ENCODE data around the gene ACSS1.

ACSS1 gene

GRCh38 chr20:24971376-24972101 lies 86.4 kb downstream of the ACSS1 start:
- no peak overlapping the region for H3K4me3 ChIP-seq (ENCODE audit: low read depth, low read length)
- no peak for DNase-seq (ENCODE audit: low read depth)
- TF ChIP-seq MYC (IDR thresholded peaks at IDR 0.05; ENCODE audit: low read depth, low read length): no peak
- TF ChIP-seq POLR2A (IDR thresholded peaks at IDR 0.05; ENCODE audit: extremely low read depth, insufficient read length): no peak
- no peak for TF ChIP-seq MAX (IDR thresholded peaks at IDR 0.05; ENCODE audit: low read depth, low read length)
- TF ChIP-seq CTCF (IDR thresholded peaks at IDR 0.05; ENCODE audit: low read depth, low read length): no peak

GRCh38 chr20:24970754-24971153 lies 87.2 kb downstream of the ACSS1 start:
- TF ChIP-seq POLR2A (IDR thresholded peaks at IDR 0.05; ENCODE audit: extremely low read depth, insufficient read length) (no peak), MYC (IDR thresholded peaks at IDR 0.05; ENCODE audit: low read depth, low read length) (no peak), MAX (IDR thresholded peaks at IDR 0.05; ENCODE audit: low read depth, low read length) (no peak), CTCF (IDR thresholded peaks at IDR 0.05; ENCODE audit: low read depth, low read length) (no peak)
- no peak for DNase-seq (ENCODE audit: low read depth)
- no peak overlapping the region for H3K4me3 ChIP-seq (ENCODE audit: low read depth, low read length)

GRCh38 chr20:24970030-24970553 lies 87.8 kb downstream of the ACSS1 start:
- H3K4me3 ChIP-seq (ENCODE audit: low read depth, low read length): no peak overlapping the region
- TF ChIP-seq MYC (IDR thresholded peaks at IDR 0.05; ENCODE audit: low read depth, low read length) (no peak), MAX (IDR thresholded peaks at IDR 0.05; ENCODE audit: low read depth, low read length) (no peak), CTCF (IDR thresholded peaks at IDR 0.05; ENCODE audit: low read depth, low read length) (no peak), POLR2A (IDR thresholded peaks at IDR 0.05; ENCODE audit: extremely low read depth, insufficient read length) (no peak)
- DNase-seq (ENCODE audit: low read depth): no peak

- no peak for TF ChIP-seq MYC (IDR thresholded peaks at IDR 0.05; ENCODE audit: low read depth, low read length)
- no peak for DNase-seq (ENCODE audit: low read depth)
- no peak overlapping the region for H3K4me3 ChIP-seq (ENCODE audit: low read depth, low read length)
Observed at GRCh38 chr20:24969186-24970029, 88.5 kb downstream of the ACSS1 start.

- TF ChIP-seq CTCF (IDR thresholded peaks at IDR 0.05; ENCODE audit: low read depth, low read length) (no peak), MAX (IDR thresholded peaks at IDR 0.05; ENCODE audit: low read depth, low read length) (no peak), MYC (IDR thresholded peaks at IDR 0.05; ENCODE audit: low read depth, low read length) (no peak), POLR2A (IDR thresholded peaks at IDR 0.05; ENCODE audit: extremely low read depth, insufficient read length) (no peak)
Observed at GRCh38 chr20:24968278-24968800, 89.6 kb downstream of the ACSS1 start.

More at GRCh38 chr20:24968278-24968800, 89.6 kb downstream of the ACSS1 start:
- no peak for DNase-seq (ENCODE audit: low read depth)
- no peak overlapping the region for H3K4me3 ChIP-seq (ENCODE audit: low read depth, low read length)
